PC-9 (cell line): ENCODE results near the gene DOCK7.

Experiments
- EZH2 ChIP-seq: fragments of 200-600 bp; sonication (generic); IDR thresholded peaks from 2 replicates; pipeline ENCODE4 v1.8.0; 2017; ENCODE audit warnings: antibody characterized with exemption, low read depth
- TF ChIP-seq, protein P1 (sequence below): fragments of 200-600 bp; sonication (generic); conservative IDR thresholded peaks from 2 replicates; pipeline ENCODE4 v1.6.1; 2017; ENCODE audit warnings: mixed run types, antibody characterized with exemption, mild to moderate bottlenecking, moderate library complexity

GRCh38 chr1:62588000-62588399 is 100.2 kb downstream of the DOCK7 start:
- TF ChIP-seq, protein P1, sequence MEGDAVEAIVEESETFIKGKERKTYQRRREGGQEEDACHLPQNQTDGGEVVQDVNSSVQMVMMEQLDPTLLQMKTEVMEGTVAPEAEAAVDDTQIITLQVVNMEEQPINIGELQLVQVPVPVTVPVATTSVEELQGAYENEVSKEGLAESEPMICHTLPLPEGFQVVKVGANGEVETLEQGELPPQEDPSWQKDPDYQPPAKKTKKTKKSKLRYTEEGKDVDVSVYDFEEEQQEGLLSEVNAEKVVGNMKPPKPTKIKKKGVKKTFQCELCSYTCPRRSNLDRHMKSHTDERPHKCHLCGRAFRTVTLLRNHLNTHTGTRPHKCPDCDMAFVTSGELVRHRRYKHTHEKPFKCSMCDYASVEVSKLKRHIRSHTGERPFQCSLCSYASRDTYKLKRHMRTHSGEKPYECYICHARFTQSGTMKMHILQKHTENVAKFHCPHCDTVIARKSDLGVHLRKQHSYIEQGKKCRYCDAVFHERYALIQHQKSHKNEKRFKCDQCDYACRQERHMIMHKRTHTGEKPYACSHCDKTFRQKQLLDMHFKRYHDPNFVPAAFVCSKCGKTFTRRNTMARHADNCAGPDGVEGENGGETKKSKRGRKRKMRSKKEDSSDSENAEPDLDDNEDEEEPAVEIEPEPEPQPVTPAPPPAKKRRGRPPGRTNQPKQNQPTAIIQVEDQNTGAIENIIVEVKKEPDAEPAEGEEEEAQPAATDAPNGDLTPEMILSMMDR = no peak
- TF ChIP-seq EZH2 = no peak
